NCI-H1694 (cell line): ENCODE results near the gene PDILT.

Source experiments
- DNase-seq: peaks from one replicate; lab custom pipeline; 2025; lab: John Stamatoyannopoulos, UW

PDILT gene

GRCh38 chr16:20363191-20363590, 41.3 kb downstream of the PDILT start:
- no peak for DNase-seq

DNA sequence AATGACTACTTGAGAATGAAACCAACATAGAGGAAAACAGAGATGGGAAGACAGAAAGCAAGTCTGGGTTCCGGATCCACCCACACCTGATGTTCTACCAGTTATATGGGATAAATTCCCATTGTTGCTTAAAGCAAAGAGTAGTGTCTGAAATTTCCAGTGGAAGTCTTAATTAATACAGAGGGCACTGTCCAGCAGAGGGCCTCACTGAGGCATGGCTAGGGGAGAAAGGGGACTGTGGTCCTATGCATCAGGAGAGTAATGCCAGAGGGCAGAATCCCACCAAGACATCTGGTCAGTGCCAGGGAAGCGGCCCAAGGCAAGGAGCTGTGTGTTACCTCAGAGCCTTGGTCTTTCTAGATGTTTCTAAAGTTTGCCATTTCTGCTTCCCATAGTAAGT, 44.5 kb downstream of the PDILT start:
- no peak for DNase-seq

DNA sequence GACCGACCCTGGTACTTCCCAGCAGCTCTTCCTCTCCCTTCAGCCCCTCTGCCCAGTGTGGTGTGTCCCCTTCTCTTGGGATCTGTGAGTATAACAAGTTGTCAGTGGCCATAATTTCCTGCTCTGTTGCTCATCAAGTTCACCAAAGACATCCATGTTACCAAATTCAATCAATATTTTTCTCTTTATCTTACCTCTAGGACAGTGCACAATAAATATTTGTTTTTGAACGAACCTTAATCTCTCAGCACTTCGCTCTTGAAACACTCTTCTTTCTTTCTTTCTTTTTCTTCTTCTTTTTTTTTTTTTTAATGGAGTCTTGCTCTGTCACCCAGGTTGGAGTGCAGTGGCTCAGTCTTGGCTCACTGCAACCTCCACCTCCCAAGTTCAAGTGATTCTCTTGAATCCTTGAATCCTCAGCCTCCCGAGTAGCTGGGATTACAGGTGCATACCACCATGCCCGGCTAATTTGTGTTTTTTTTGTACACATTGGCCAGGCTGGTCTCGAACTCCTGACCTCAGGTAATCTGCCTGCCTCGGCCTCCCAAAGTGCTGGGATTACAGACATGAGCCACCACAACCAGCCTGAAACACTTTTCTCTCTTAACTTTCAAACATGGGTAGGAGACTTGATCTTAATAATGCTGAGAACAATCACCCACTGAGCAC, 49.3 kb downstream of the PDILT start:
- DNase-seq, result no peak

DNA sequence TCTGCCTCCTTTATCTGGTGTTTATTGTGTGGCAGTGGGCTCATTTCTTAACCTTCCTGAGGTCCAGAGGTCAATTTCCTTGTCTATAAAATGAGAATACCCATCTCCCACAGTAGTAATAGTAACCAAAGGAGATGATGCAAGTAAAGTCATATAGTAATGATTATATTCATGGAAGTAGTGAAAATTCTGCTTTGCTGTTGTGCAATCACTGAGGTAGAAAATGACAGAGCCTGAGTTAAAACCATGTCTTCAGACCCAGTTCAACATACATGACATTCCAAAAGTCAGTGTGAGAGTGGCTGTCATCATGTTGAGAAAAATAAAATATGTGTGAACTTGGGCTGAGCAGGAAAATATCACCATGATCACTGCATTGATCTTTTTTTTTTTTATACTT, 51.2 kb downstream of the PDILT start:
- DNase-seq, result no peak

GRCh38 chr16:20352615-20353014, 51.9 kb downstream of the PDILT start, which contains the start of gene UMOD:
UMOD (minus strand) TSS chr16:20352715; CDS start chr16:20350737, 1,978 bp downstream.
- no peak for DNase-seq

DNA sequence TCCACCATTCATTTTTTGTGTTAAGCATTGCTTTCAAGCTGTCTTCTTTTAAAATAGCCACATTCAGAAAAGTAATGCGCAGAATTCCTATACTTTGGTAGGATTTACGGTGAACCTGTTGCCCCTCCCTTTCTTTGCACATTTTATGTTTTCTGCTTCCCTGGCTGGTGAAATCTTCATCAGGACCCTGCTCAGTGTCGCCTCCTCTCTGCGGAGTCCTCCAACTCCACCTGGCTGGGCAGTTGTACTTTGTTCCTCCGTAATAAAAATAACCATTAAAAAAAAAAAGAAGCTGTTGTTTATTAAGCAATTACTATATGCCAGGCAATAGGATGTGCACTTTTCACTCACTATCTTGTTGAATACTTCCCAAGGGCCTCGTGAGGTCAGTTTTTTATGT, 54.9 kb downstream of the PDILT start:
- DNase-seq, result no peak

DNA sequence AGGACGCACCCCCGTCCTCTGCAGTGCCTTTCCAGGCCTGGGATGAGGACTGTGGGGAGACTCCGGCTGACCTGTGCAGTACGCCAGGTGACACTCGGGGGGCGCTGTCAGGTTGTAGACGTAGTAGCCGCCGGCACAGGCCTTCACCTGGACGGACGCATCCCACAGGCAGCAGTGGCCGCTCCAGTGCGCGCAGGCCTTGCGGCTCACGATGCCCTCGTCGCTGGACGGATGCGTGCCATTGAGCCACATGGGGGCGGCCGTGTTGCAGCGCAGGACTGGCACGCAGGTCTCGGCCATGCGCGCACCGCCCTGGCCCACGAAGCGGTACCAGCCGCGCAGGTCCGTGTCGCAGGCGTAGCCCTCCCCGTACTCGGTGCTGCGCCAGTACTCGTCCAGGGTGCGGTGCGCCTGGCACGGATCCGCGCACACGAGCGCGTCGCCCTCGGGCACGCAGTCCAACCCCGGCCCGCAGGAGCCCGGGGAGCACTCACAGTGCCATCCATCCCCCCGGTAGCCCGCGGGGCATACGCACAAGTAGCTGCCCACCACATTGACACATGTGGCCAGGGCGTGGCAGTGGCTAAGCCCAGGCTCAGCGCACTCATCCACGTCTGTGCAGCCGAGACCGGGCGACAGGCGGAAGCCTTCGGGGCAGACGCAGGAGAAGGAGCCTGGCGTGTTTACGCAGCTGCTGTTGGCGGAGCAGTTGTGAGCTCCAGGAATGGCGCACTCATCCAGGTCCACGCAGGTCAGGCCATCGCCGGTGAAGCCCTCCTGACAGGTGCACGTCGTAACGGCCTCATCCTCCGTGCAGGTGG, 56.0 kb downstream of the PDILT start:
- no peak for DNase-seq

DNA sequence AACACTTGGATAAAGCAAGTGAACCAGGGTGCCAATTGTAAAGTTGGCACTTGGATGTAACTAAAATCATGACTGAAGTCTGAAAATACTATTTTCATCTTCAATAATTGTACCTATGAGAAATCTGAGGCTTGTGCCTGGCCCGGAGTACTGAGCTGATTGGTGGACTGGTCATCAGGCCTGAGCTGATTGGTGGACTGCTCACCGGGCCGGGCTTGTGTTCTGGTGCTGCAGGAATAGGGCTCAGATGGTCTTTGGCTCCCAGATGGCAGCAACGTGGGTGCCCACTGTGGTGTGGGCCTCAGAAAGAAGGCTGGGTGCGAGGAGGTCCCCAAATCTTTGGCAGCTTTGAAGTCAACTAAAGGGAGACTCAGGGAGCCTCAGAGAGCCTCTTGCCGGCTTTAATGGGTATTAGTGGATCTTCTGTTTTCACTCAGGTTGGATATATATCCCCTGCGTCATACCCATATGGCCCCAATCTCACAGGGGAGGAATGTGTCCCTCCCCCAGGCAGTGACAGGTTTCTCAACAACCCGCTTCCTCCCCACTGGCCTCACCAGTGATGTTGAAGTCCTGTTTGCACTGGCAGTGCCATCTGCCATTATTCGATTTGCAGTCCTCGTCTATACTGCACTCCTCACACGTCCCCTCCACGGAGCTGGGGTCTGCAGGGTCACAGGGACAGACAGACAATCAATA, 56.7 kb downstream of the PDILT start:
- DNase-seq, result no peak

DNA sequence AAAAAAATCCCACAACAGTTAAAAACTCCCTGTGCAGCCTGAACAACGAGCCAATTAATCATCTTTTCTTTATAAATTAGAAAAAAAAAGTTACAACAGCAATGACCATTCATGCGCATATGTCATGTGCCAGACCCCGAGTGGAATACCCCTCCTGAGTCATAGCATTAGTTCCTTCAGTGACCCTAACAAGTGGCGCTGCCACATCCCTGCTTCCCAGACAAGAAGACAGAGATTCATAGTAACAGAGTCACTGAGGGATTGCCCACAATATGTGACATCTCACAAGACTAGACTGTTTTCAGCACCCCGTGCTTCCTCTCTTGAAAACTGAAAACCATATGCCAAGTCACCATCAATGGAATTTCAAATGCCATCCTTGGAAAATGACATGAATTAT, 59.9 kb downstream of the PDILT start:
- DNase-seq, result no peak

GRCh38 chr16:20339744-20340143, 64.8 kb downstream of the PDILT start:
- no peak for DNase-seq

GRCh38 chr16:20336955-20337354, 67.6 kb downstream of the PDILT start:
- DNase-seq, result no peak

GRCh38 chr16:20334396-20334795, 70.1 kb downstream of the PDILT start:
- no peak for DNase-seq

GRCh38 chr16:20333120-20333519, 71.4 kb downstream of the PDILT start:
- no peak for DNase-seq

DNA sequence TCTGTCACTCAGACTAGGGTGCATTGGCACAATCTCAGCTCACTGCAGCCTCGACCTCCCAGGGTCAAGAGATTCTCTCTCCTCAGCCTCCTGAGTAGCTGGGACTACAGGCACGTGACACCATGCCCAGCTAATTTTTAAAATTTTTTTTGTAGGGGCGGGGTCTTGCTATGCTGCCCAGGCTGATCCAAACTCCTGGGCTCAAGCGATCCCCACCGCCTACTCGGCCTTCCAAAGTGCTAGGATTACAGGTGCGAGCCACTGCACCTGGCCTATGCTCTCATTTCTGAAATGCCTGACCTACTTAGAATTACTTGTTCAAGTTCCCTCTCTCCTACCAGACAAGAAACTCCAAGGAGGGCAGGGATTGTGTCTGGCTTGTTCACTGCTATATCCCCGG, 72.1 kb downstream of the PDILT start:
- no peak for DNase-seq

DNA sequence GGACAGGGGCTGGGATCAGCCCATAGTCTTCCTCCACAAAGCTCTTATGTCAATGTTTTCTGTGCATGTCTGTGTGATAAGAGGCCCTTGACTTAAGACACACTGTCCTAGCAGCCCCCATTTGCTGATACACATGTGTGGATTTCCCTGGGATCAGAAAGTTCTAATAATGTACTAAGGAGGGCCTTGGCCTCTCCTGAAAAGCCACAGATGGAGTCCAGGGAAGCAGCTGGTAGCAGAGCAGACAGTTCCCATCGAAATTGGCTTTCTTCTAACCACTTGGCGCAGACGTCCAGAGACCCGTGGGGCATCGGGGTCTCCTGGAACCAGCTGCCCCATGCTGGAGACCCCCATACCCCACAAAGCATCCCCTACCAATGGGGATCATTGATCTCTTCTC, 72.9 kb downstream of the PDILT start:
- no peak for DNase-seq

DNA sequence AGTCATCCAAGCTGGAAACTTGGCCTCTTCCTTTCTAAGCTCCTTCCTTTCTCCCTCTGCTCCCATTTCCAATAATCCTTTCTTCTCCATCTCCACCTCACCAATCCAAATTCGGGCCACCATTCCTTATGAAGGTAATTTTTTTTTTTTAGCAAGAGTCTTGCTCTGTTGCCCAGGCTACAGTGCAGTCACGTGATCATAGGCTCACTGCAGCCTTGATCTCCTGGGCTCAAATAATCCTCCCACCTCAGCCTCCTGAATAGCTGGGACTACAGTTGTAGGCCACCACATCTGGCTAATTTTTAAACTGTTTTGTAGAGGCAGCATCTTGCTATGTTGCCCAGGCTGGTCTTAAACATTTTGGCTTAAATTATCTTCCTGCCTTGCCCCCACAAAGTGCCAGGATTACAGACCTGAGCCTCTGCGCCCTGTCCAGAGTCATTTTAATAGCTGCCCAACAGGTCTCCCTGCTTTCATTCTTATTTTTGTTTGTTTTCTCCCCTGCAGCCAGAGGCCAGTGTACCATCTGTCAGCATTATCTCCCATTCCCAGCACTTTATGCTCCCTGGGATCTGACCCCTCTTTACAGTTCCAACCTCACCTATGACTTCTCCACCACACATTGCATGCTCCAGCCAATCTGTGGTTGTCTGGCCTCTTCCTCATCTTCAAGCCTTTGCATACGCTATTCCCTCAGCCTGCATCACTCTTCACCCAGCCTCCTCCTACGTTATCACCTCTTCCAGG, 75.0 kb downstream of the PDILT start:
- DNase-seq, result no peak

DNA sequence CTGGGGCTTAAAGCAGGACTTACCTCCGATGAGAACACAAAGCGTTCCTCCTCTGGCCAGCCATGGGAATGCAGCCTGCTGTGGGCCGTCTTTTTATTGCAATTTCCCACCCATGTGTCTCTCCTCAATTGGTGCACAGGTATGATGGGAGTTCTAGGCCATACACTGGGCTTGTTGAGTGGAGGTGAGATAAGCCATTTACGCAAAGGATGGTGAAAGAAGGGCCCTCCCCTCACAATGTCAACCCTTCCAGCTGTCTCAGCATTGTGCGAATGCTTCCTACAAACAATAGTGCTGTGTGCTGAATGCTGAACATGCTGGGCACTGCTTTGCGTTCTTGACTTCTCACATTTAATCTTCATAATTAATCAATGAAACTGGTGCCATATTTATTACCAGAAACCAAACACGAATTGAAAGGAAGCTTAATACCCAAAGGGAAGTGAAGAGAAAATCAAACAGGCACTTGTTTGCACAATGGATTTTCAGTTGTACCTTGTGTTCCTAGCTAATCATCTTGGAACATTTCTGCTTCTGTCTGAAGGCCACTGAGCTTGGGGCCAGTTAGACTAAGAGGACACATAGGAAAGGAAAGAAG, 77.0 kb downstream of the PDILT start, which contains the start of gene GP2:
Gene GP2, minus strand, starts transcription at position 70 of the 598 bp plus-strand sequence. CDS start 1,082 bp downstream, outside the sequence.
- no peak for DNase-seq

DNA sequence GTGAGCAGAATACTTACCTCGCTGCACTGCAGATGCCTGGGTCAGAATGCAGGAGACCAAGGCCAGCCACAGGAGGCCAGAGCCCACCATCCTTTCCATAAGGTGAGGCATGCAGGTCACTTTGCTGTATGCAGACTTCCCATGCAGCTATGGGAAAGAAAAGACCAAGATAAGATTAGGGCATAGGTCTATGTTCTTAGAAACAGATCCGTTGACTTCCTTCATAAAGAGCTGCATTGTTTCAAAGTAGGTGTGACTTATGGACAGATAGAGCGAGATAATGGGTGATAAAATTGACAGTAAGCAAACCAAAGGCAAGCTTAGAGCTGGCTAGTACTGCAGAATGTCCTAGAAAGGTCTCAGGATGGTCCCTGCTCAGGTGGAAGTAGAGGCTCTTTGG, 78.2 kb downstream of the PDILT start:
- no peak for DNase-seq

- DNase-seq, result no peak
Observed at GRCh38 chr16:20325005-20325404, 79.5 kb downstream of the PDILT start.

DNA sequence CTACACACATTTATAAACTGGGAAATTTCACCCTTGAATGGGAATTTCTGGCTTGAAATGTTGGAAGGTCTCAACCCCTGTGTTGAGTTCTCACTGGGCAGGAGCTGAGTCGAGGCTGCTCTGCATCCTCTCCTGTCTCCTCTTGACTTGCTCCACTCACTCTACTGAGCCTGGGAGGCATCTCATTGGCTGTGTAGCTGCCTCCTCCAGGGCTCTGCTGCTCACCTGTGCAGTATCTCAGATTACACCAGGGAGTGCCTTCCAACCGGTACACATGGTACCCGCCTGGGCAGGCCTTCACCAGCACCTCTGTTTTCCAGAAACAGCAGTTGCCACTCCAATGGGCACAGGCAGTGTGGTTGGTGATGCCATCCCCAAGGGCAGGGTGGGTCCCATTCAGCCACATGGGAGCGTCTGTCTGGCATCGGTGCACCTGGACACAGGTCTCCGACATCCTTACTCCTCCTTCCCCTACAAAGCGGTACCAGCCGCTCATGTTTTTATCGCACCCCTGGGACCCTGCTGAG, 80.9 kb downstream of the PDILT start:
- no peak for DNase-seq

DNA sequence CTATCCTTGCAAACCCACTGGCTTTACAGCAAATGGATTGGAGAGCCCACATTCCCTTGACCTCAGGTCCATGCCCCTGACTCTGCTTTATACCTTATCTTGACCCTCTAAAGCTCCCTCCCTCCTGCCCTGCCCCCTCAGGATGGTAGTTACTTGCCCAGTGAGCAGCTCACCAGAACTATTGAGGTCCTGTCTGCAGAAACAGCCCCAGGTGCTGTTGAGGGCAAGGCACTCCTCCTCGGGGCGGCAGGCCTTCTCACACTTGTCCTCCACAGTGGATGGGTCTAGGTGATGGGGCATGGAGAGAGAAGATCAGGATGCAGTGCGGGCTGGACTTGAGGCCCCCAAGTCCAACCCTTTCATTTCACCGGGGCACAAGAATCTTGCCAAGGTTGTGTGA, 81.8 kb downstream of the PDILT start:
- DNase-seq, result no peak
